OCI-LY1 (cell line): Measurements from ENCODE around the gene KRTCAP2.

Experiments
- CTCF ChIP-seq: fragments of 200-600 bp; sonication (generic), shearing (Covaris generic); IDR thresholded peaks from 2 replicates; pipeline ENCODE4 v1.5.1; 2017; ENCODE audit warnings: mild to moderate bottlenecking, antibody characterized with exemption, low read length, moderate library complexity, mixed read lengths
- EZH2 ChIP-seq: fragments of 200-600 bp; sonication (generic), shearing (Covaris generic); IDR thresholded peaks from 2 replicates; pipeline ENCODE4 v1.8.0; 2017; ENCODE audit warnings: borderline replicate concordance, mixed run types, mild to moderate bottlenecking, antibody characterized with exemption, low read length, moderate library complexity, mixed read lengths

GRCh38 chr1:155160128-155160527, 13.0 kb downstream of the KRTCAP2 start:
- TF ChIP-seq CTCF (no peak), EZH2 (no peak)
